Stimulated activated CD4-positive, alpha-beta T cell treated with anti-CD3 and anti-CD28 coated beads, Interleukin-1b, Interleukin-23, amount 100 ng/mL, for 48 hours (primary cell): Measurements from ENCODE around the gene RNF223.
"Not testable (repeated sequence)": the region's sequence is repeated elsewhere in the genome, so short reads cannot be mapped to it uniquely, and the experiment has no call there.

ENCODE experiments used
- DNase-seq: peaks from one replicate; pipeline ENCODE4 v3.0.0-alpha.2; 2020

The RNF223 gene

DNA sequence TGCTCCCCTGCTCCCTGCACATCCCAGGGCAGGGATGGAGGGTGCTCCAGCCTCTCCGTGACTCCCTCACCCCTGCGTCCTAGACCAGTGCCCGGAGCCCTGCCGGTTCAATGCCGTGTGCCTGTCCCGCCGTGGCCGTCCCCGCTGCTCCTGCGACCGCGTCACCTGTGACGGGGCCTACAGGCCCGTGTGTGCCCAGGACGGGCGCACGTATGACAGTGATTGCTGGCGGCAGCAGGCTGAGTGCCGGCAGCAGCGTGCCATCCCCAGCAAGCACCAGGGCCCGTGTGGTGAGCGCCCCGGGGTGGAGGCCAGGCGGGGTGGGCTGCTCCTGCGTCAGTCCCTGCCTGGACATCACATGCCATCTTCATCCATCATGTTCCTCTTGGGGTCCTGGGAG lies 32.2 kb downstream of the RNF223 start:
- DNase-seq, result no peak

DNA sequence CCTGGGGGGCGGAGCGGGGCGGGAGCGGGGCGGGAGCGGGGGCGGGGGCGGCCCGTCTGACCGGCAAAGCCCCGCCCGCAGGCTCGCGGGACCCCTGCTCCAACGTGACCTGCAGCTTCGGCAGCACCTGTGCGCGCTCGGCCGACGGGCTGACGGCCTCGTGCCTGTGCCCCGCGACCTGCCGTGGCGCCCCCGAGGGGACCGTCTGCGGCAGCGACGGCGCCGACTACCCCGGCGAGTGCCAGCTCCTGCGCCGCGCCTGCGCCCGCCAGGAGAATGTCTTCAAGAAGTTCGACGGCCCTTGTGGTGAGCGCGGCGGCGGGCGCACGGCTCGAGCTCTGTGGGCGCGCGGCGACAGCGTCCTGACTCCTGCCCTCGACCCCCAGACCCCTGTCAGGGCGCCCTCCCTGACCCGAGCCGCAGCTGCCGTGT lies 33.0 kb downstream of the RNF223 start:
- DNase-seq, result no peak

DNA sequence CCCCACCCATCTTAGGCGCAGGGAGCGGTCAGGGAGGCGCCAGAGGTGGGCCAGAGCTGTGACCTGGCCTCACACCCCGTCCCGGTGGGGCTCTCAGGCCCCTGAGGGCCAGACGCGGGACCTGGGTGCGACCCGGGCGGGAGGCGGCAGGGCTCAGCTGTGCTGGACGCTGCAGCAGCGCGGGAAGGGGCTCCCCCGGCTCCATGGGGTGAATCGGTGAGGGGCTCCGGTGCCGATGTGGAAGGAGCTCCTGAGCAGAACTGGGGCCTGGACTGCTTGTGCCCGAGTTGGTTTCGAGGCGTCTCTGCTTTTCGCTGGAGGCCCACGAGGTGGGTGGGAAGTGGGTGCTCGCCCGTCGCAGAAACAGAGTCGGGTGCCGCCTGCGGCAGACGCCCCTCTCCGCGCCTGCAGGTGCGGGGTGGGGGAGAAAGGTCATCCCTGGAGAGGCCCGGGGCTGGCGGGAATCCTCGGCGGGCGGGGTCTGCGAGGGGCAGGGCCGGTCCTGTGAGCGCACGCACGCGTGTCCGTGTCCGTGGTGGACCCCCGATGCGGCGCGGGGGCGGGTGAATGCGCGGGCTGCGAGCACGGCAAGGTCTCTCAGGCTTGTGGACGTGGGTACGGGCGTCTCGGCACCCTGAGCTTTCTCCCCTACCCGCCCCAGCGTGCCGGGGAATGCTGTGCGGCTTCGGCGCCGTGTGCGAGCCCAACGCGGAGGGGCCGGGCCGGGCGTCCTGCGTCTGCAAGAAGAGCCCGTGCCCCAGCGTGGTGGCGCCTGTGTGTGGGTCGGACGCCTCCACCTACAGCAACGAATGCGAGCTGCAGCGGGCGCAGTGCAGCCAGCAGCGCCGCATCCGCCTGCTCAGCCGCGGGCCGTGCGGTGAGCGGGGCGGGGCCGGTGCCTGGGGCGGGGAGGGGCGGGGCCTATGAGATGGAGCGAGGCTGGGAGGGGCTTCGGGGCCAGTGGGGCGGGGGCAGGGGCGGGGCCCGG lies 33.8 kb downstream of the RNF223 start:
- peak; percentile 77 for DNase-seq

DNA sequence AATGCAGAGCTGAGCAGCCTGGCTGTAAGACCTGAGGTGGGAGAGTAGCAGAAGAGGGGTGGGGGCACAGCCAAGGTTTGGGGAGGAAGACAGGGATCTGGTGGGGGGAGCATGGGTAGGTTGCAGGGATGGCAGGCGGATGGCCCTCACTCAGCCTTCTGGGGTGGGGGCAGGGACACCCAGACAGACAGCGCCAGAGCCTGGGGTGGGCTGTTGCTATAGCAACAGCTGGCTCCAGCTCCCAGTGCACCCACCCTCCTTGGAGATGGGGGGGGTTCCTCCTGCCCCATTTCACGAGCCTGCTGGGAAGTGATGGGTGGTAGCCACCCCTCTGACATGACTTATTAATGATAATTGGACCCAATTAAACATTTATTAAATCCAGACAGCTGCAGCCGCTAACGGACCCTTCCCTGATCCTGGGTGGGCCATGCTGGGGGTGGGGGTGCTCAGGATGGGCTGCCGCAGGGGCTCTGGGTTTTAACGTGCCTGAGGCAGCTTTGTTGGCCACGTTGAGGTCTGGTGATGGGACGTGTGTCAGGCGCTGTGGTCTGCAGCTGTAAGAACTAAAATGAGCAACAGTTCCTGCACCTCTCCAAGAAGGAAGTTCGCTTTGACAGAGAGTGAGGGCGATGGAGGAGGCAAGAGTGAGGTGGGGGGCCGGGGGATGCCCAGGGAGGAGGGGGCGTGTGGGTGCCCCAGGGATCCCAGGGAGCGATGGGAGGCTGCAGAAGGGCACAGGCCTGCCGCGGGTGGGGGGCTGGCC lies 34.8 kb downstream of the RNF223 start:
- no peak for DNase-seq

DNA sequence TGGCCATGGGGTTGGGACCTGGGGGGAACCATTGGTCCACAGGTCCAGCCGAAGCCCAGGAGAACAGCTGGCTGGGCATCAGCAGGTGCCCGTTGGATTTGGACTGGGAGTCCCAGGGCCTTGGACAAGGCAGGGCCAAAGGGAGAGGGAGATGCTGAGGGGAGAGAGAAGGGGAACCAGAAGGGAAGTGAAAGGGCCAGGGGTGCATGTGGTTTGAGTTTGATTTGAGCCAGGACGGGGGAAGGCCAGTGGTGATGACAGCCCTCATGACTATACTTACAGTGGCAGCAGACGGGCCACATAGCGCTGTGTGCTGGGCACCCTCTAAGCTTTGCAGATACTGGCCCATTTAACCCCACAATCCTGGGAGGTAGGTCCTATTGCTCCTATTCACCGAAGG lies 35.4 kb downstream of the RNF223 start:
- no peak for DNase-seq

DNA sequence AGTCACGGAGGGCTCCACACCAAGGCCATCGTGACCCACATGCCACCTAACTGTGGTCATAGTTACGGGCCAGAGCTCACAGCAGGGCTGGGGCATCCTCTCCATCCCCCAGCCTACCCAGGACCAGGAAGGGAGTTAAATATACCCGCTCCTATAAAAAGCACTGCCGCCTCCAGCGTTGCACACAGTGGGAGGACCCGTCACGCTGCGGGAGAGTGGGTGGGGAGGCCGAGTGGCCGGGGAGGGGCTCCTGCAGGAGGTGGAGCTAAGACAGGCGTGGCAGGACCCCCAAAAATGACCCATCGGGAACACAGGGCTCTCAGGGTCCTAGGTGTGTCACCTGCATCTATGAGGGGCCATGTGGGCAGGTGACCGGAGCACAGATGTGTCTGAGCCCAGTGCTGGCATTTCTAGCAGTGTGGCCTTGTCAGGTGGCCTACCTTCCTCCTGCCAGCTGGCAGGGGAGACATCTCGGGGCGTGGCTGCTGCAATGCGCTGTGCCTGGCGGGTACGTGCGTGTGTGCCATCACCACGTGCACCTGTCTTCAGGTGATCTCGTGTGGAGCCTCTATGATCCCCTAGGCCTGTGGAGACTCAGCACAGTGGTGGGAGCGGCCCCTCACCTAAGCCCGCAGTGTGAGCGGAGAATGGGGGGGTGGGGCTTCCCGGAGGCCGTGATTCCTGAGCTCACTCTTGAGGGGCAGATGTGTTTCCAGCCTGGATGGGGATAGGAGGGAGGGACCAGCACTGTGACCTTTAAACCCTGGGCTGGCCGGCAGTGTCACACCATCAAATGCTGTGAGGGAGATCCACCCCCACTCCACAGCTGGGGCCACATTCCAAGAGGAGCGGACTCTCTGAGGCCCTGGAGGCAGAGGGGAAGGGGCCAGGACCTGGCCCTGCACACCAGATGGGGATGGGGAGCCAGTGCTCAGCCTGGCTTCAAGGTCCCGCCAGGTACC lies 36.5 kb downstream of the RNF223 start:
- DNase-seq, result no peak

DNA sequence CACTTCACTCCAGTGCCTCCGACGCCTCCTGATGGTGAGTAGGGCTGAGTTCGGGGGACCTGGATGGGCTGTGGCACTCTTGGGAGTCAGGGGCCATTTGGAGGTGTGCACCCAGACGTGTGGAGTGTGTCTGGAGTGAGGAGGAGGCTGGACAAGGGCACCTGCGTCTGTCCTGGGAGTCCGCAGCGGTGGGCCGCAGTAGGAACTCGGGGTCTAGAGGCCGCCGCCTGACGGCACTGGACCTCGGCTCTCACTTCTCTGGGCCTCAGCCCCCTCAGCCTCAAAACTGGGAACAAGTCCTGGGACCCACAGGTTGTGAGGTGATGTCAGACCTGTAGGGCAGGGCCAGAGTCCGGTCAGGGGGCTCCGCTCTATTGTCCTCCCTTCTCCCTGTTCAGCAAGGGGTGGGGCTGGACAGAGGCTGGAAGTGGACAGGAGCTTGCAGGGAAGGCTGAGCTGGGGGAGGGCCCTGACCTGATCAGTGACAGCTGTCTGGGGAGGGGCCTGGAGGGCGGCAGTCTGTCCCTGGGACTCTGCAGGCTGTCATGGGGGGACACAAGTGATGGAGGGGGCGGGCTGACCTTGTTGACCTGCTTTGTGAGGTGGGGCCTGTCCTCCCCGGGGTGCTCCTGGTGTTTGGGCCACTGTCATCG lies 38.7 kb downstream of the RNF223 start:
- DNase-seq, result no peak

DNA sequence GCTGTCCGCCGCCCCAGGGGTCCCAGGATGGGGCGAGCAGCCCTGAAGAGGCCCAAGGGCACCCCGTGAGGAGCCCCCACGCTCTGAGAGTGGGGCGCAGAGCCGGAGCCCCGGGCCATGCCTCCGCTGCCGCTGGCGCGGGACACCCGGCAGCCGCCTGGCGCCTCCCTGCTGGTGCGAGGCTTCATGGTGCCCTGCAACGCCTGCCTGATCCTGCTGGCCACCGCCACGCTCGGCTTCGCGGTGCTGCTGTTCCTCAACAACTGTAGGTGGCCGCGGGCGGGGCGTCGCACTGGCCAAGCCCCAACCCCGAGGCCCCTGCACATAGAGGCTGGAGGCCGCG lies 39.7 kb downstream of the RNF223 start:
- DNase-seq, result no peak

DNA sequence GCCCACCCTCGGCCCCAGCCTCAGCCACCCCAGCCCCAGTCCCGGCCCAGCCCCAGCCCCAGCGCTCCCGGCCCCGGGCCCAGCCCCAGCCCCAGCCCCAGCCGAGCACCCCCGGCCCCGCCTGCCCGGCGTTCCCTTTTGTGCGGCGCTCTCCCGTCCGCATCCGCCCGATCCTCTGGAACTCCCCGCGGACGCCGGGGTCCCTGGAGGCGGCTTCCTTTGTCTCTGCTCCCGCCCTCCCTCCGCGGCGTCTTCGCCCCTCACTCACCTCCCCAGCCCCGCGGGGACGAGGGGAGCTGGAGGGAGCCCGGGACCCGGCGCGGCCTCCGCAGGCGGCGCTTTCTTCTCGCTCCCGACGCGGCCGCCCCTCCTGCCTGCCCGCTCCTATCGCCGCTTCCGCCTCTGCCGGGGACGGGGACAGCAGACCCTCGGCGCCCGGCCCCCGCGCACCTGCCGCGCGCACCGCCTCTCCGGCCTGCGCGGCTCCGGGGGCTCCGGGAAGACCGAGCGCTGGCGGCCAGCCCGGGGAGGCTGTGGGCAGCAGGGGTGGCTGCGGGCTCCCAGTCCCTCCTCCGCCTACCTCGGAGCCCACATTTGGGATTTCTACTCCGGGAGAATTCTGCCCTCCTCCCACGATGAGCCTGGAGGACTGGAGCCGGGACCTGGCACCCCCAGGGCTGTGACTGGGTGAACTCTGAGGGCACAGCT lies 40.2 kb downstream of the RNF223 start:
- DNase-seq, result no peak

DNA sequence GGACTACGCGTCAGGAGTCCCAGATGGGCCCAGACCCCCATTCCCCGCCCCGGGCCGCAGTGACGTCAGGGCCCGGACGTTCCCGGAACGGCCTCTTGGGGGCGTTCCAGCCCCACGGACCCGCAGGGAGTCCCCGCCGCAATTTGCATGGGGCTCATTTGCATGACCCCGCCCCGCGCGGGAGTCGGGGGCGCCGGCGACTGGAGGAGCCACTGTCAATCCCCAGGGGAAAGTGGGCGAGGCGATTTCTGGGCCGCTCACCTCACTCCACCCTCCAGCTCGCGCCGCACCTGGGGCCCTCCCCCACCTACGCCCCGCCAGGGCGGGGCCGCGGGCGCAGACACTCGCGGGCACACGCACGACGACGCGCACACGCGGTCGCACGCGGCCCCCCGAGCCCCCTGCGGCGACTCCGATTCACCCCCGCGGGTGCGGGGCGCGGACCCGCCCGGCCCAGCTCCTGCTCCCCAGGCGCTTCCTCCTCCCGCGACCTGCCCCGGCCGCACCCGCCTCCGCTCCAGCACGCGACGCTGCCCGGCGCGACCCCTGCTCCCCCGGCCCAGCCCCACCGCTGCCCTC lies 41.0 kb downstream of the RNF223 start:
- peak; percentile 93 for DNase-seq

DNA sequence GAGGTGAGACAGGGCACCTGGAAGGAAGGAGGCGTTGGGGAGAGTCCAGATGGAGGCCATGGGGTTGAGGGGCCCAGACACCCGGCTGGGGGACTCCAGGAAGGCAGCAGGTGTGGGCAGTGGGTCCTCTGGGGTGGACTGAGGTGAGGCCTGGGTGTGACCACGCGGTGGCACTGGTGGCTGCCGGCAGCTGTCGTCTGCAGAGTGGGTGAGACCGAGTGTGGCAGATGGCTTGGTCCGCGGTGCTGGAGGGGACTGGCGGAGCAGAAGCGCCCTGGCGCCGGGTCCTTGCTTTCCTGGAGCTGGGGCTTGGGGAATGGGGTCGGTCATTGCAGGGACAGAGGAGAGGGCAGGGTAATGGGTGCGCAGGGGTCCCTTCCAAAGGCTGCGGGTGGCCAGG lies 41.7 kb downstream of the RNF223 start:
- no peak for DNase-seq

DNA sequence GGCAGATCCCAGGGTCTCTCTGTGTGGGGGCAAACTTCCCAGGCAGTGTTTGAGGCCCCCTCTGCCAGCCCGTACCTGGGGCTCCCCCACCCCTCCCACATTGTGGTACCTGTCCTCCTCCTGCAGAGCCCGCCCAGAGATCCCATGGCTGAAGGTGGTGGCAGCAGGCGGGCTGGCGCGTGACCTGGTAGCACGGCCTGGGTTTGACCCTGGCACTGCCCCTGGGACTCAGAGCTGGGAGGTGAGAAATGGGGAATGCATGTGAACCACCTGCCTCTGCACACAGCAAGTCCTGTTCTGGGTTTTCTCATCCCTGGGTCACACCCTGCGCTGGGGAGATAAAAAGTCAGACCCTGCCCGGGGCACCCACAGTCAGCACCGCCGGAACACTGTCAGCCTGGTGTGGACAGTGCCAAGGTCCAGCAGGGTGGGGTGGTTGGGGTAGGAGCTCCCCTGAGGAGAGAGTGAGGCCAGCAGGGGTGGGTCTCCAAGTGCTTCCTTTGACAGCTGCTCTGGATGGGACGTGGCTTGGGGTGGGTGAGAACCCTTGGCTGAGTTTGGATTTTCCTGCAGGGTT lies 42.4 kb downstream of the RNF223 start:
- DNase-seq, result no peak

DNA sequence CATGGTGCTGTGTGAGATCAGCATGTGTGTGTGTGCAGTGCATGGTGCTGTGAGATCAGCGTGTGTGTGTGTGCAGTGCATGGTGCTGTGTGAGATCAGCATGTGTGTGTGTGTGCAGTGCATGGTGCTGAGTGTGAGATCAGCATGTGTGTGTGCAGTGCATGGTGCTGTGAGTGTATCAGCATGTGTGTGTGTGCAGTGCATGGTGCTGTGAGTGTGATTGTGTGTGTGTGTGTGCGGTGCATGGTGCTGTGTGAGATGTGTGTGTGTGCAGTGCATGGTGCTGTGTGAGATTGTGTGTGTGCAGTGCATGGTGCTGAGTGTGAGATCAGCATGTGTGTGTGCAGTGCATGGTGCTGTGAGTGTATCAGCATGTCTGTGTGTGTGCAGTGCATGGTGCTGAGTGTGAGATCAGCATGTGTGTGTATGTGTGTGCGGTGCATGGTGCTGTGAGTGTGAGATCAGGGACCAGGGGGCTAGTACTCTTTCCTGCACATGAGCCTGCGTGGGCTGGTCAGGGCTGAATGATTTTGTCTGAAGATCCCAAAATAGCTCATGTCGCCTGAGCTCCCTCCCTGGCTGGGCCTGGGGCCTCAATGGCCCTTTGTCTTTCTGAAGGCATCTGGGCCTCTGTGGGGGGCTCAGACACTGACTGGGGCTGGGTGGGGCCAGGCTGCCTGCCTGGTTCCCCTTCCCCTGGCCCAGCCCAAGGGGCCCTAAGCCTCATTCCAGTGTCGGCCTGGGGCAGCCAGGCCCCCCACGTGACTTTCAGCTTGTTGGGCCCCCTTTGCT lies 43.0 kb downstream of the RNF223 start:
- not testable (repeated sequence) for DNase-seq

DNA sequence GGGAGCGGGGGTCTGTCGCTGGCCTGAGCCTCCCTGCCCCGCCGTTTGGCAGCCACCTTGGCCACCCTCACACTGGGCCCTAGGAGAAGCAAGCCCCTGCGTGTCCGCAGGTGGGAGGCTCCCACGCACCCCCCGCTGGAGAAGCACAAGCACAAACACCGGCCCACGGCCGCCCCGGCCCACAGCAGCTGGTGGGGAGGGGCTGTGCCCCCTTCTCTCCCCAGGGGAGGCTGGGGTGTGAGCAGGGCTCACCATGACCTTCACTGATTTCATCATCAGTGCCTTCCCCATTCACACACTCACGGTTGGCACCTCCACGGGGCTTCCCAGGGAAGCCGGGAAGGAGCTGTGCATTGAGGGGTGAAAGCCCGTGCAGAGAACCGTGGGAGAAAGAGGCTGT lies 46.3 kb downstream of the RNF223 start:
- DNase-seq, result no peak

DNA sequence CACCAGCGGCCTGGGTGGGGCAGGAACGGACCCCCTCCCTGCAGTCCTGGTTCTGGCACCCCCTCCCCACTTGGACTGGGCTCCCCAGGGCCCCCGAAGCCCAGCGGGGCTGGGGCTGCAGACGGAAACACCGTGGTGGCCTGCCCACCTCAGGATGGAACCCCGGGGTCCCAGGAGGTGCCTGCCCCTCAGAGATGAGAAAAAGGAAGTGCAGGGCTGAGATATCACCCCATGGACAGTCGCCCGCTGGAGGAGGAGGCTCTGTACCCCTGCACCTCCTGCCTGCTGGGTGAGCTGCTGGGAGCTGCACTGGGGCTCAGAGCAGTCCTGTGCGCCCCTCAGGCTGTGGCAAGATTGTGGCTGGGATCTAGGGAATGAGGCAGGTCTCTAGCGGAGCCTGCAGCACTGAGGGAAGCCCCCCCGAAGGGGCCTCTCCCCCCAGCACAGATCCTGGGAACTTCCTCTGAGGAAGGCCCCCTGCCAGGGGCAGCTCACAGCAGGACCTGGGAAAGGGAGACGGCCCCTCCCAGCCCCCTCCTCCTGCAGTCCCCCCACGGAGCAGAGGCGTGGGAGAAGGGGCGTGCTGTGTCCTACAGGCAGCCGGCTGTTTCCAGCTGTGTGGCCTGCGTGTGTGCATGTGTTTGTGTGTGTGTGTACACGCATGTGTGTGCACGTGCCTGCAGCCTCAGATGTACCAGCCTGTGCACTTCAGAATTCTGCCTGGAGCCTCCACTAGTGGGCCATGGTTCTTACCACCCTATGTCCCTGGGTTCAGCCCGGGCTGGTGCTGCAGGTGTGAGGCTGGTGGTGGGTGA lies 47.3 kb downstream of the RNF223 start:
- no peak for DNase-seq

DNA sequence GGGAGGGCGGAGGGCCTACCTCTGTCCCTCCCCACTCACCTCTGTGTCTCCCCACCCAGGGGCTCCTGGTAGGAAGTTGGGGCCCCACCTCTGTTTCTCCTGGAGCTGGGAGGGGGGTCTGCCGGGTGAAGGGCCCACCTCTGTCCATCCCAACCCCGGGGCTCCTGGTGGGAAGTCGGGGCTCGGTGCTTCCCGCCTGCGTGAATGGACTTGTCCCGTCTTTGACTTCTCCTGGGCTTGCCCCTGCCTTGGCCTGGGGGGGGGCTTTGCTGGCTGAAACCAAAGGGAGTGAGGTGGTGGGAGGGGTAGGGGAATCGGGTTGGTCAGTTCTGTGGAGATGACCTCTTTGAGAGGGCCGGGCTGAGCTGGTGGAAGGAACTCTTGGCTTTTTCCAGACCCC lies 48.4 kb downstream of the RNF223 start:
- DNase-seq, result no peak

DNA sequence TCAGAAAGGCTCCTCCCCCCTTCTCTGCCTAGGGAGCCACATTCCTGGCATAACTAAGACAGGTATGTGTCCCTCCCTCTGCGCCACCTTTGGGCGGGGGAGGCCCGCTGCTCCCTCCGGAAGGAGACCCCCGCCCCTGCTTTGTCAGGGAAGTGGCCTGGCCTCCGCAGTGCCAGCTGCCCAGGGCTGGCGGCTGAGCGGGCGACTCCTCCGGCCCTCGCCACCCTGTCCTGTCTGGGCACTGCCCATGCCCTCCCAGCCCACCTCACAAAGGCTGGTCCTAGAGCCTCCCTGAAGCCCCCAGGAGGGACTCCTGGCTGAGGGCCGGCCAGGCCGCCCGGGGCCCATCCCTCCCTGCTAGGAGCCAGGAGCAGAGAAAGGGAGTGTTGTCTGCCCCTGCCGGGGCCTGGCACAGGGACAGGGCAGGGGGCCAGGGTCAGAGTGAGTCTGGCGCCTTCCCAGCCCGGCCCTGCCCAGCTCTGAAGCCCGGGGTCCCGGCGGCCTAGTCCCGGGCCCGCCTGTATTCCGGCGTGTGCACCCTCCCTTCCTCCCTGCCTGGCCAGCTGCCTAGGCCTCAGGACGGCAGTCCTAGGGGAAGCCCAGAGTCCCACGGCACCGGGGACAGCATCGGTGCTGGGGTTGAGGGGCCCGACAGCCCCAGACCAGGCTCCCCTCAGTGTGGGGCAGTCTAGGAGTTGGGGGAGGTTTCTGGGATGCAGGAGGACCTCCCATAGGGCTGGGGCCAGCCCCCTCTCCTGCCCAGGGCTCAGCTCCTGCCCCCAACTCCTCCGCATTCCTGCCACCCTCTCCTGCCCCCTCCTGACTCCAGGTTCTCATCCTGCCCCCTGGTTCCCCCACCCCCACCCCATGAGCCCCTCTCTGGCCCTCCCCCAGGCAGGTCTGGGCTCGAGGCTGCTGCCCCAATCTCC lies 49.1 kb downstream of the RNF223 start:
- no peak for DNase-seq

DNA sequence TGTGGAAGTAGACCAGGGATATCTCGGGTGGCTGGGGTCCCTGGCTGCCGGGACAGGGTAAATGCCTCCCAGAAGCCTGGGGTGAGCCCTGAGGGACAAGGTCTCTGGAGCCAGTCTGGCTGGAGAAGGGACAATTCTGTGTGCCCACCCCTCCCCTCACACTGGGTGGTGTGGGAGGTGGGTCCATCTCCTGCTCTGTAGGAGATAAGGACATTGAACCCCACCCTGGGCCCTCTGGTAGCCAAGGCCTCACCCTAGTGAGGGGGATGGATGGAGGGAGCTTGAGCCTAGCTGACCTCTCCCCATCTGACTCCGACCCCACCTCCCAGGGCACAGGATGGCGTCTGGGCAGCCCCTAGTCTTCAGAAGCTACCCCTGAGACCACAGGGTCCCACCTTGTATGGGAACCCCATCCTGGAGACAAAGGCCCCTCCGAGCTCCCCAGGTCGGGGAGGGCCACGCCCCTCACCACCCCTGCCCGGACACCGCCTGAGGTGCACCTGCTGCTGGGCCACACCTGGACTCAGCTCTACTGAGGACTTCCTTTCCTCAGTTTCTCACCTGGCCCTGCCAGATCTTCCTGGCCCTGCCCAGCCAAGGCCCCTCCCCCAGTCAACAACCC lies 49.8 kb downstream of the RNF223 start:
- DNase-seq, result no peak
